HEK293 (cell line): ENCODE results near the gene SLC25A13.

Experiments used
- CTCF ChIA-PET: fragments of 350-600 bp; formaldehyde crosslinking; extraction: SDS; loops from one replicate; lab custom pipeline; 2021; ENCODE audit warnings: antibody characterized with exemption; lab: Yijun Ruan, JAX
- POLR2A ChIA-PET: fragments of 300-600 bp; formaldehyde crosslinking; extraction: SDS; loops from one replicate; lab custom pipeline; 2020; ENCODE audit warnings: antibody characterized with exemption, inconsistent platforms; lab: Yijun Ruan, JAX
- H3K27ac ChIP-seq: fragments of 200-500 bp; sonication (Bioruptor generic); 2 replicates; pipeline ENCODE4 v1.5.1; 2014; ENCODE audit warnings: low read depth, low read length, control low read depth, inconsistent platforms; ENCODE audit errors: extremely low read depth
- H3K36me3 ChIP-seq, 2 experiments: fragments of 200-500 bp in 1 of 2; sonication (Bioruptor generic) in 1 of 2; 1 replicate in 1 of 2; 2 replicates in 1 of 2; pipeline ENCODE4 v1.5.1; 2014 to 2017; ENCODE audit warnings: inconsistent platforms in 2 of 2, low read length in 2 of 2; ENCODE audit not compliant: control insufficient read depth in 2 of 2, insufficient read depth in 1 of 2
- H3K4me1 ChIP-seq: fragments of 200-500 bp; sonication (Bioruptor generic); 2 replicates; pipeline ENCODE4 v1.5.1; 2014; ENCODE audit warnings: mild to moderate bottlenecking, low read length, inconsistent platforms; ENCODE audit not compliant: control insufficient read depth, insufficient read depth
- H3K4me3 ChIP-seq: 2 replicates; pipeline ENCODE4 v1.5.1; 2011; ENCODE audit warnings: low read depth, mild to moderate bottlenecking, control low read depth, low read length, moderate library complexity
- H3K9me3 ChIP-seq: fragments of 200-500 bp; sonication (Bioruptor generic); 2 replicates; pipeline ENCODE4 v1.5.1; 2014; ENCODE audit warnings: low read depth, low read length, inconsistent platforms; ENCODE audit not compliant: control insufficient read depth, insufficient read depth
- BCL11B ChIP-seq: fragments of 450-650 bp; formaldehyde crosslinking; IDR thresholded peaks from 2 replicates; pipeline ENCODE4 v1.5.1; 2016; ENCODE audit warnings: low read depth, missing biosample characterization, missing genetic modification characterization
- REPIN1 ChIP-seq: fragments of 450-650 bp; formaldehyde crosslinking; IDR thresholded peaks from 2 replicates; pipeline ENCODE4 v1.5.1; 2017; ENCODE audit warnings: missing biosample characterization, missing genetic modification characterization, low read depth
- SP2 ChIP-seq: fragments of 450-650 bp; formaldehyde crosslinking; IDR thresholded peaks from 2 replicates; pipeline ENCODE4 v1.5.1; 2016; ENCODE audit warnings: missing biosample characterization, missing genetic modification characterization
- YY2 ChIP-seq: fragments of 450-650 bp; formaldehyde crosslinking; IDR thresholded peaks from 2 replicates; pipeline ENCODE4 v1.5.1; 2016; ENCODE audit warnings: missing biosample characterization, missing genetic modification characterization
- ZFP69B ChIP-seq: fragments of 450-650 bp; formaldehyde crosslinking; IDR thresholded peaks from 2 replicates; pipeline ENCODE4 v1.5.1; 2016; ENCODE audit warnings: missing biosample characterization, missing genetic modification characterization
- ZNF121 ChIP-seq: fragments of 450-650 bp; formaldehyde crosslinking; IDR thresholded peaks from 2 replicates; pipeline ENCODE4 v1.5.1; 2016; ENCODE audit warnings: missing biosample characterization, missing genetic modification characterization
- ZNF146 ChIP-seq: fragments of 450-650 bp; formaldehyde crosslinking; IDR thresholded peaks from 2 replicates; pipeline ENCODE4 v1.5.1; 2016; ENCODE audit warnings: missing biosample characterization, missing genetic modification characterization
- ZNF19 ChIP-seq: fragments of 450-650 bp; formaldehyde crosslinking; IDR thresholded peaks from 2 replicates; pipeline ENCODE4; 2016; ENCODE audit warnings: missing biosample characterization, missing genetic modification characterization, low read depth
- ZNF2 ChIP-seq: fragments of 450-650 bp; formaldehyde crosslinking; IDR thresholded peaks from 2 replicates; pipeline ENCODE4 v1.5.1; 2016; ENCODE audit warnings: missing biosample characterization, missing genetic modification characterization
- ZNF221 ChIP-seq: fragments of 450-650 bp; formaldehyde crosslinking; IDR thresholded peaks from 2 replicates; pipeline ENCODE4 v1.5.1; 2017; ENCODE audit warnings: missing biosample characterization, missing genetic modification characterization, borderline replicate concordance
- ZNF239 ChIP-seq: fragments of 450-650 bp; formaldehyde crosslinking; IDR thresholded peaks from 2 replicates; pipeline ENCODE4 v1.5.1; 2016; ENCODE audit warnings: missing biosample characterization, missing genetic modification characterization
- ZNF266 ChIP-seq: fragments of 450-650 bp; formaldehyde crosslinking; IDR thresholded peaks from 2 replicates; pipeline ENCODE4 v1.5.1; 2016; ENCODE audit warnings: missing biosample characterization, missing genetic modification characterization, low read depth
- ZNF549 ChIP-seq: fragments of 450-650 bp; IDR thresholded peaks from 2 replicates; pipeline ENCODE4 v1.5.1; 2018; ENCODE audit warnings: missing biosample characterization, missing genetic modification characterization, mild to moderate bottlenecking, inconsistent platforms, moderate library complexity
- ZNF677 ChIP-seq: fragments of 450-650 bp; IDR thresholded peaks from 2 replicates; pipeline ENCODE4 v1.5.0; 2018; ENCODE audit warnings: missing biosample characterization, mild to moderate bottlenecking, missing genetic modification characterization, moderate library complexity
- TF ChIP-seq, protein P1 (sequence below): fragments of 450-650 bp; formaldehyde crosslinking; IDR thresholded peaks from 2 replicates; pipeline ENCODE4 v1.5.1; 2017; ENCODE audit warnings: missing biosample characterization, missing genetic modification characterization
- TF ChIP-seq, protein P2 (sequence below): fragments of 450-650 bp; formaldehyde crosslinking; IDR thresholded peaks from 2 replicates; pipeline ENCODE4 v1.5.1; 2016; ENCODE audit warnings: missing biosample characterization, missing genetic modification characterization
- TF ChIP-seq, protein P3 (sequence below): fragments of 450-650 bp; formaldehyde crosslinking; IDR thresholded peaks from 2 replicates; pipeline ENCODE4 v1.5.1; 2016; ENCODE audit warnings: missing biosample characterization, missing genetic modification characterization
- TF ChIP-seq, protein P4 (sequence below): fragments of 450-650 bp; formaldehyde crosslinking; IDR thresholded peaks from 2 replicates; pipeline ENCODE4 v1.5.1; 2017; ENCODE audit warnings: missing biosample characterization, mild to moderate bottlenecking, missing genetic modification characterization, moderate library complexity
- TF ChIP-seq, protein P5 (sequence below): fragments of 450-650 bp; formaldehyde crosslinking; IDR thresholded peaks from 2 replicates; pipeline ENCODE4 v1.5.1; 2016; ENCODE audit warnings: missing biosample characterization, missing genetic modification characterization

The SLC25A13 gene

DNA sequence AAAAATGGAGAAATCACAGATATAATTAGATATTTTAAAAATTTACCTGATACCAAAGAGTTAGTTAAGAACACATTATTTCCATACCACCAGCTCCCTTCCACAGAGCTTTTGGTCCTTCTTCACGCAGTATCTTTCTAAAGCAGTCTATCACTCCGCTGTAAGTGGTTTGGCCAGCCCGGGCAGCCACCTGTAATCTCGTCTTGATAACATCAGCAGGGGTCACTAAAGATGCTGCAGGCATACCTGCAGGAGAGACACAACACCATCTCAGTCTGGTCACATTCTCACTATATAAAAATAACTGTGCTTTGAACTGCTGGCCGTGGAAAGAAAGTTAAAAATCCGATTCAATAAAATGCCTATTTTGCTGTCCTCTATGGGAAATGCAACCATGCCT is 200.1 kb downstream of the SLC25A13 start (continued):
- TF ChIP-seq, protein P1, sequence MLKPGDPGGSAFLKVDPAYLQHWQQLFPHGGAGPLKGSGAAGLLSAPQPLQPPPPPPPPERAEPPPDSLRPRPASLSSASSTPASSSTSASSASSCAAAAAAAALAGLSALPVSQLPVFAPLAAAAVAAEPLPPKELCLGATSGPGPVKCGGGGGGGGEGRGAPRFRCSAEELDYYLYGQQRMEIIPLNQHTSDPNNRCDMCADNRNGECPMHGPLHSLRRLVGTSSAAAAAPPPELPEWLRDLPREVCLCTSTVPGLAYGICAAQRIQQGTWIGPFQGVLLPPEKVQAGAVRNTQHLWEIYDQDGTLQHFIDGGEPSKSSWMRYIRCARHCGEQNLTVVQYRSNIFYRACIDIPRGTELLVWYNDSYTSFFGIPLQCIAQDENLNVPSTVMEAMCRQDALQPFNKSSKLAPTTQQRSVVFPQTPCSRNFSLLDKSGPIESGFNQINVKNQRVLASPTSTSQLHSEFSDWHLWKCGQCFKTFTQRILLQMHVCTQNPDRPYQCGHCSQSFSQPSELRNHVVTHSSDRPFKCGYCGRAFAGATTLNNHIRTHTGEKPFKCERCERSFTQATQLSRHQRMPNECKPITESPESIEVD, result no peak
- no peak for TF ChIP-seq ZNF239 (tag by site-specific recombination)
- no peak for TF ChIP-seq ZNF19 (tag by site-specific recombination)
- TF ChIP-seq, protein P2, sequence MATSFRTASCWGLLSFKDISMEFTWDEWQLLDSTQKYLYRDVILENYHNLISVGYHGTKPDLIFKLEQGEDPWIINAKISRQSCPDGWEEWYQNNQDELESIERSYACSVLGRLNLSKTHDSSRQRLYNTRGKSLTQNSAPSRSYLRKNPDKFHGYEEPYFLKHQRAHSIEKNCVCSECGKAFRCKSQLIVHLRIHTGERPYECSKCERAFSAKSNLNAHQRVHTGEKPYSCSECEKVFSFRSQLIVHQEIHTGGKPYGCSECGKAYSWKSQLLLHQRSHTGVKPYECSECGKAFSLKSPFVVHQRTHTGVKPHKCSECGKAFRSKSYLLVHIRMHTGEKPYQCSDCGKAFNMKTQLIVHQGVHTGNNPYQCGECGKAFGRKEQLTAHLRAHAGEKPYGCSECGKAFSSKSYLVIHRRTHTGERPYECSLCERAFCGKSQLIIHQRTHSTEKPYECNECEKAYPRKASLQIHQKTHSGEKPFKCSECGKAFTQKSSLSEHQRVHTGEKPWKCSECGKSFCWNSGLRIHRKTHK, result no peak
- TF ChIP-seq, protein P3, sequence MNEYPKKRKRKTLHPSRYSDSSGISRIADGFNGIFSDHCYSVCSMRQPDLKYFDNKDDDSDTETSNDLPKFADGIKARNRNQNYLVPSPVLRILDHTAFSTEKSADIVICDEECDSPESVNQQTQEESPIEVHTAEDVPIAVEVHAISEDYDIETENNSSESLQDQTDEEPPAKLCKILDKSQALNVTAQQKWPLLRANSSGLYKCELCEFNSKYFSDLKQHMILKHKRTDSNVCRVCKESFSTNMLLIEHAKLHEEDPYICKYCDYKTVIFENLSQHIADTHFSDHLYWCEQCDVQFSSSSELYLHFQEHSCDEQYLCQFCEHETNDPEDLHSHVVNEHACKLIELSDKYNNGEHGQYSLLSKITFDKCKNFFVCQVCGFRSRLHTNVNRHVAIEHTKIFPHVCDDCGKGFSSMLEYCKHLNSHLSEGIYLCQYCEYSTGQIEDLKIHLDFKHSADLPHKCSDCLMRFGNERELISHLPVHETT (tag by site-specific recombination), result no peak
- TF ChIP-seq, all 188 proteins: peak for 0

DNA sequence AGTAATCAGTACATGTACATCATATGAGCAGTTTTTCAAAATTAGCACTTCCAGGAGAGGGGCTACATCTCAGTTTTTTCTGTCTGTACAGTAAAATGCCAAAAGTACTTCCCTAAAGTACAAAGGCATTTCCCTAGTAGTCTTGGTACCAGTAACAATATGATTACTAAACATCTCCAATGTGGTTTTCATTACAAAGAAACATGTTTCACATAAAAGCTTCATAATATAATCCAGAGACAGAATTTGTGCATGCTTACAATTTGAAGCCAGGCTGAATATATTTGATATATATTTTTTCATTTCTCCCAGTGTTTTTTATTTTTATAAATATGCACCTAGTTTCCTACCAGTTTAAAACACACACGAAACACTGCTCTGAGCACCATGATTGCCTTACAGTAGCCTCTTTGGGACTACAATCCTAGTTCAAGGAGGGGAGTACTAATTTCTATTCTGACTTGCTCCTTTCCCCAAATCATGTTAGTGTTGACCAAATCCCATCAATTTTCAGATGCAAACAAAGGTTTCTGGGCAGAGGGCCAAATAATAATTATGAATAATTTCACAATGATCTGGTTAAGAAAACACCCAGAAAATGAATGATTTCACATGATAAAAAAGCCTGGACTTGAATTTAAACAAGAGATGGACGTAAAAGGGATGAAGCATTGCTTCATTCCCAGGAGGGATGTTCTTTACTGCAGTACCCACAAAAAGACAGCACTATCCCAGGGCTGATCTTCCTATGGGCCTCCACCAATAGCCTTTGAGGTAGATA is 201.3 kb downstream of the SLC25A13 start:
- Histone ChIP-seq H3K4me1 (no peaks in the 10 kb centered on the region), H3K9me3 (no peaks in the 10 kb centered on the region), H3K36me3 (peaks cover 0 to 12% of the 10 kb centered on the region in 2 experiments; a peak in 1 of 3 replicates), H3K27ac (no peak overlapping the region), H3K4me3 (no peak overlapping the region)
- POLR2A ChIA-PET, result no interaction called here
- no peak for TF ChIP-seq ZNF677 (tag by site-specific recombination)
- TF ChIP-seq, protein P4, sequence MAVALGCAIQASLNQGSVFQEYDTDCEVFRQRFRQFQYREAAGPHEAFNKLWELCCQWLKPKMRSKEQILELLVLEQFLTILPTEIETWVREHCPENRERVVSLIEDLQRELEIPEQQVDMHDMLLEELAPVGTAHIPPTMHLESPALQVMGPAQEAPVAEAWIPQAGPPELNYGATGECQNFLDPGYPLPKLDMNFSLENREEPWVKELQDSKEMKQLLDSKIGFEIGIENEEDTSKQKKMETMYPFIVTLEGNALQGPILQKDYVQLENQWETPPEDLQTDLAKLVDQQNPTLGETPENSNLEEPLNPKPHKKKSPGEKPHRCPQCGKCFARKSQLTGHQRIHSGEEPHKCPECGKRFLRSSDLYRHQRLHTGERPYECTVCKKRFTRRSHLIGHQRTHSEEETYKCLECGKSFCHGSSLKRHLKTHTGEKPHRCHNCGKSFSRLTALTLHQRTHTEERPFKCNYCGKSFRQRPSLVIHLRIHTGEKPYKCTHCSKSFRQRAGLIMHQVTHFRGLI, result no peak
- no peak for TF ChIP-seq ZNF146 (tag by site-specific recombination)
- TF ChIP-seq BCL11B, result no peak
- no peak for TF ChIP-seq ZFP69B (tag by site-specific recombination)
- TF ChIP-seq ZNF2, result no peak
- TF ChIP-seq, protein P5, sequence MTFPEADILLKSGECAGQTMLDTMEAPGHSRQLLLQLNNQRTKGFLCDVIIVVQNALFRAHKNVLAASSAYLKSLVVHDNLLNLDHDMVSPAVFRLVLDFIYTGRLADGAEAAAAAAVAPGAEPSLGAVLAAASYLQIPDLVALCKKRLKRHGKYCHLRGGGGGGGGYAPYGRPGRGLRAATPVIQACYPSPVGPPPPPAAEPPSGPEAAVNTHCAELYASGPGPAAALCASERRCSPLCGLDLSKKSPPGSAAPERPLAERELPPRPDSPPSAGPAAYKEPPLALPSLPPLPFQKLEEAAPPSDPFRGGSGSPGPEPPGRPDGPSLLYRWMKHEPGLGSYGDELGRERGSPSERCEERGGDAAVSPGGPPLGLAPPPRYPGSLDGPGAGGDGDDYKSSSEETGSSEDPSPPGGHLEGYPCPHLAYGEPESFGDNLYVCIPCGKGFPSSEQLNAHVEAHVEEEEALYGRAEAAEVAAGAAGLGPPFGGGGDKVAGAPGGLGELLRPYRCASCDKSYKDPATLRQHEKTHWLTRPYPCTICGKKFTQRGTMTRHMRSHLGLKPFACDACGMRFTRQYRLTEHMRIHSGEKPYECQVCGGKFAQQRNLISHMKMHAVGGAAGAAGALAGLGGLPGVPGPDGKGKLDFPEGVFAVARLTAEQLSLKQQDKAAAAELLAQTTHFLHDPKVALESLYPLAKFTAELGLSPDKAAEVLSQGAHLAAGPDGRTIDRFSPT (tag by site-specific recombination), result no peak
- TF ChIP-seq REPIN1 (tag by site-specific recombination), result no peak
- TF ChIP-seq ZNF549 (tag by site-specific recombination), result no peak
- TF ChIP-seq ZNF266 (tag by site-specific recombination), result no peak
- TF ChIP-seq ZNF121 (tag by site-specific recombination), result no peak
- TF ChIP-seq ZNF221 (tag by site-specific recombination), result no peak
- TF ChIP-seq YY2 (tag by site-specific recombination), result no peak
- no peak for TF ChIP-seq SP2 (tag by site-specific recombination)
- CTCF ChIA-PET, result interaction anchor here (0.7 kb wide), 1 partner anchor 28 kb away, joined by 3 read pairs; no protein-coding TSS in a partner anchor
